Fibroblast of skin of abdomen (primary cell): ENCODE data around the gene SPTBN1.

Experiments
- DNase-seq: peaks from one replicate; pipeline ENCODE4 v3.0.0-alpha.2; 2013

Gene SPTBN1

GRCh38 chr2:54531558-54531957 is 75.4 kb downstream of the SPTBN1 start:
- no peak for DNase-seq

DNA sequence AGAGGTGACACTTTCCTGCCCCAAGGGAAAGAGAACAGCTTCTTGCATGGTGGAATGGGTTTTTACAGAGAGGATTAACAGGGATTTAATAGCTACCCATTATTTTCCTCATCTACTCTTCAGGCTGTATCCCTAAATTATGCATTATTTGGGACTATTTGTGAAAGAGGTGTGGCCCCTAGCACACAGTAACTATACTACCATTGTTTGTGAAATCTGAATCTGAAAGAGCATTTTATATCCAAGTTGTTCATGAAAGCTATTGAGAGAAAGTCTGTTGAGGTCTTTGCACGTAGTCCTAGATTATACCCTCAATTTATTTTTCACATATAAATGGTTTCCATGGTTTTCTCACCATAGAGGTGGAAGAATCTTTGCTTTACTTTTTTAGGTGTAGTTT is 78.1 kb downstream of the SPTBN1 start:
- DNase-seq = no peak

DNA sequence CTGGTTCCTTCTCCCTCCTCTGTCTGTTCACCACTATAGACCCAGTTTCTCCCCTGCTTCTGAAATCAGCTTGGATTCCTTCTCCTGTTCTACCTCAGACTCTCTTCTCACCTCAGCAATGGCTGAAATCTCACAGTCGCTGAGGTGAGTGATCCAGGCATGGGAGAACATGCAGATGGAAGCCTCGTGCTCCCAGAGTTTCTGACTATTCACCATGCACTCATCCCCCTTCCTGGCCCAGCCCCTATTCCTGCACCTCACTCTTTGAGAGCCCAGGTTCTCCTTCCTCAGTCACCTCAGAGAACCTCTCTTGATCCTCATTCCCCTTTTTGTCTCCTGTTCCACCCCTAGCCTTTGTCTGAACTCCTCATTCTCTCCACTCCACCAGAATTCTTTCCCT is 78.5 kb downstream of the SPTBN1 start:
- DNase-seq = no peak

DNA sequence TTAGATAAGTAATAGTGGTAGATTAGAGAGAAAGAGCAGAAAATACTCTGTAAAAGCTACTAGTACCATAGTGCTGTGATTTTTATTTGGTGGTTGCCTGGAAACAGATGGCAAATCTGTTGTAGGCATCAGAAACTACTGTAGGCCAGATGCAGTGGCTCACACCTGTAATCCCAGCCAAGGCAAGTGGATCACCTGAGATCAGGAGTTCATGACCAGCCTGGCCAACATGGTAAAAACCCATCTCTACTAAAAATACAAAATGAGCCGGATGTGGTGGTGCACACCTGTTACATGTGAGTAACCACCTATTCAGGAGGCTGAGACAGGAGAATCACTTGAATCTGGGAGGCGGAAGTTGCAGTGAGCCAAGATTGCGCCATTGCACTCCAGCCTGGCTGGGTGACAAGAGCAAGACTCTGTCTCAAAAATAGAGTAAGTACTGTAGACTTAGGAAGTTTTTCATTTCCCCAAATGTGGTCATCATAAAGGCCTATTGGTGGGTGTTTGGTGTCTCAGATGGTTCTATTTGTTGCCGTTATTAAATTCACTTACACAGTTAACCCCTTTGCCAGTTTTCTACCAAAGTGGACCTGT is 79.6 kb downstream of the SPTBN1 start:
- no peak for DNase-seq

DNA sequence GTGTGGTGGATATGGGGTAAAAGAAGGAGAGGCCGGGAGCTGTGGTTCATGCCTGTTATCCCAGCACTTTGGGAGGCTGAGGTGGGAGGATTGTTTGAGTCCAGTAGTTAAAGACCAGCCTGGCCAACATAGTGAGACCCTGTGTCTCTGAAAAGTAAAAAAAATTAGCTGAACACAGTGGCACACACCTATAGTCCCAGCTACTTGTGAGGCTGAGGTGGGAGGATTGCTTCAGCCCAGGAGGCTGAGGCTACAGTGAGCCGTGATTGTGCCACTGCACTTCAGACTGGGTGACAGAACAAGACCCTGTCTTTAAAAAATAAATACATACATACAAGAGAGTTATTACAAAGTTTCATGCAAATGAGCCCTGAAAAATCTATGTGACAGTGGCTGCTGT is 80.6 kb downstream of the SPTBN1 start:
- DNase-seq = no peak

DNA sequence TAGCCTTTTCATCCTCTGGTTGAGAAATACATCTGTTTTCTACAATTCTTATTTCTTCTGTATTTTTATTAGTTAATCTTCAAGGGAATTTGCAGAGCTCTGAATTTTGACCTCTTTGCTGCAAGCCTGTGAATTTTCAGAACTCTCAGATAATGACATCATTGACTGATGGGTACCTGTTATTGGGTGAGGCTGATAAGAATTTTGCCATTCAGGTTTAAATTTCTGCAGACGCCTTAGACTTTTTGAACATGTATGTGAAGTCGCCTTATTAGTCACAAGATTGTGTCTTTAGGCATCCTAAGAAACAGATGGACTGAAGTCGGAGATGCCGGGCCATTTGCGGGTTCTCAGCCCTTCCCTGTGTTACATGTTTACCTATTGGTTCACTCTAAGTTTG is 82.4 kb downstream of the SPTBN1 start:
- no peak for DNase-seq

DNA sequence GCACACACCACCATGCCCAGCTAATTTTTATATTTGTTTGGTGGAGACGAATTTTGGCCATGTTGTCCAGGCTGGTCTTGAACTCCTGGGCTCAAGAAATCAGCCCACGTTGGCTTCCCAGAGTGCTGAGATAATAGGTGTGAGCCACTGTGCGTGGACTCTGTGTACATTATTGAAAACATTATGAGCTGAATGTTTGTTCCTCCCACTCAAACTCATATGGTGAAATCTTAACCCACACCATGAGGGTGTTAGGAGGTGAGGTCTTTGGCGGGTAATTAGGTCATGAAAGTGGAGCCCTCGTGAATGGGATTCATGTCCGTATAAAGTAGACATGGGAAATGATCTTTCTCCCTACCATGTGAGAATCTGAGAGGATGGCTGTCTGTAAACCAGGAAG is 83.6 kb downstream of the SPTBN1 start:
- no peak for DNase-seq

- no peak for DNase-seq
These were observed 84.1 kb downstream of the SPTBN1 start for GRCh38 chr2:54540194-54540593.

- DNase-seq = no peak
These were observed 85.9 kb downstream of the SPTBN1 start for GRCh38 chr2:54541995-54542394.

- no peak for DNase-seq
These were observed 87.7 kb downstream of the SPTBN1 start for GRCh38 chr2:54543733-54544396.

DNA sequence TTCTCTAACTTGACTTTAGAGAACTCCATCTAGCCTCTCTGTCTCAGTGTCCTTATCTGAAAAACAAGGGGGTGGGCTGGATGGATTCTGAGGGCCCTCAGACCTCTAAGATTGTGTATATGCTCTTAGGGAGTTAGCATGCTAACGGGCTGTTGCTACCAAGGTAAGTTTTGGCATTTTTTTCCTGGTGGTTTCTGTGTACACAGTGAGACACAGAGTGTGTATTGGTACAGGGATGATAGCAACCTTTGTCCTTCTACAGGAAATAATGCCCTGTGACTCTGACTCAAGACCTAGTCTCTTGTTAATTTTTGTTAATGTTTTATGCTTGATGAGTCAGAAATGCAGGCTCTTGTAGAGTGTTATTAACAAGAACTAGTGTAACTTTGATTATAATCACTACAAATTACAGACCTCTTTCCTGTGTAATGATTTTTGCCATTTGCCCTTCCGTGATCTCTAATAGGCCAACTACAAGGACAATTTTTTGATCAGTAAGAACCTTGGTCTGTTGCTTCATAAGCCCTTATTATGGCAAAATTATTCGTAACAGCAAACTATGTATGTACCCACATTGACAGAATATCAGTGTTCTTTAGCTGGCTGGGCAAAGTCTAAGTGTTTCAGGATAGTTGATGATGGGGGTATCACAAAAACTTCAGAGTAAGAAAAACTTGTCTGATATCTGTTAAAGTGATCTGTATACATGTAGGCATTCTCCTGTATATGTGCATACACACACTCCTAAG is 89.7 kb downstream of the SPTBN1 start:
- peak; percentile 28 for DNase-seq

GRCh38 chr2:54546518-54546917 is 90.4 kb downstream of the SPTBN1 start:
- DNase-seq = no peak

DNA sequence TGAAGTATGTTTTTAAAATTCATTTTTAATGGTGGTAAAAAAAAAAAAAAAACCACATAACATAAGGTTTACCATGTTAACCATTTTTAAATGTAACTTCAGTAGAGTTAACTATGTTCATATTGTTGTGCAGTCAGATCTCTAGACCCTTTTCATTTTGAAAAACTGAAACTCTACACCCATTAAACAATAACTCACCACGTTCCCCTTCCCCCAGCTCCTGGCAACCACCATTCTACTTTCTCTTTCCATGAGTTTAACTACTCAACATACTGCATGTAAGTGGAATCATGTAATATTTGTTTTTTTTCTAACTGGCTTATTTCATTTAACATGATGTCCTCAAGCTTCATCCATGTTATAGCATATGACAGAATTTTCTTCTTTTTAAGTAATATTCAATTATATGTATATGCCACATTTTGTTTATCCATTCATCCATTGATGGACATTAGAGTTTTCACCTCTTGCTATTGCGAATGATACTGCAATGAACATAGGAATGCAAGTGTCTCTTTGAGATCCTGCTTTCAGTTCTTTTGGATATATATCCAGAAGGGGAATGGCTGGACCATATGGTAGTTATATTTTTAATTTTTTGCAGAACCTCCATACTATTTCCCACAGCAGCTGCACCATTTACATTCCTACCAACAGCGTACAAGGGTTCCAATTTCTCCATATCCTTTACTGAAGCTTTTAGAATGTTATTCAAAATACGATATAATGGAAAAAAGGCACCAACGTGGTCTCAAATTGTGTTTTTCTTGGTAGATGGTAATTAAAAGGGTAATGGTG is 91.0 kb downstream of the SPTBN1 start:
- DNase-seq = no peak

DNA sequence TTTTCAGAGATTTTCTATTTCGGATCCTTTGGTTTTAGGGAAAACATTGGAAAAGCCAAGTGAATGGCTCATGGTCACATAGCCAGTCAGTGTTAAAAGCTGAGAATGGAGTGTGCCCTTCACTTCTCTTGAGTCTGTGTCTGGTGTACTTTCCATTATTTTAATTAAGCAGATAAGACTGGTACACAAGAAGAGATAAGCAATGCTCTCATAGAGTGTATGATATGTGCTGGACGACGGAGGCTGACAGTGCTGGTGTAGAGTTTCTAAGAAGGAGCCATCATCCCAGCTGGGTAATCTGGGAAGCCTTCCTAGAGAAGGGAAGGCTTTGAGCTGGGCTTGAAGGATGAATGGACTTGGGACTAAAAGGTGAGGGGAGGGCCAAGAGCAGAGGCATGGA is 93.3 kb downstream of the SPTBN1 start:
- DNase-seq = no peak

DNA sequence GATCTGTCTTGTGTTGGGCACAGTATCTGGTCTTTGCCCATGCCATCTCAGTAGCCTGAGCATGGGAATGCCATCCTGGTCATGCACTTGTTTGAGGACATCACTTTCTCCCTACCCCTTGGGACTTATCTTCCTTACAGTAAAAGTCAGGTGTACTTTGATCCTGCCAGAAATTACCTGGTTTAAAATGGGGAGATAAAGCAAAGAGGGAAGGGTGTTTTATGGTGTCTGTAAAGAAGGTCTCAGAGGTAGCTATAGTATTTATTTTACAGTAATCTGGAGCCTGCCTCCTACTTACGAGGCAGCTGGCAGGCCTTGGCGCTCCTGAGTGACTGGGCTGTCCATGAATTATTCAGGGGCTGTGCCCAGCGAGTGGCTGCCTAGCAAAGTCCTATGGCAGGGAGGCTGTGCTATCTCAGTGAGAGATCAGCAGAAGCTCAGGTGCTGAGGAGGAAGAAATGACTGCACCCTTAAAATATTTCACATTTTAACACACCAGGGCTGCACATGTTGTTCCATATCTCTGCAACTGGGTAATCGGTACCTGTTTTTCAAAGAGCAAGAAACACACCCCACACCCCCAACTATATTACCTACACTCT is 93.9 kb downstream of the SPTBN1 start:
- DNase-seq = no peak

- DNase-seq = no peak
These were observed 94.4 kb downstream of the SPTBN1 start for GRCh38 chr2:54550547-54550946.

GRCh38 chr2:54551123-54551756 is 95.1 kb downstream of the SPTBN1 start:
- DNase-seq = no peak

DNA sequence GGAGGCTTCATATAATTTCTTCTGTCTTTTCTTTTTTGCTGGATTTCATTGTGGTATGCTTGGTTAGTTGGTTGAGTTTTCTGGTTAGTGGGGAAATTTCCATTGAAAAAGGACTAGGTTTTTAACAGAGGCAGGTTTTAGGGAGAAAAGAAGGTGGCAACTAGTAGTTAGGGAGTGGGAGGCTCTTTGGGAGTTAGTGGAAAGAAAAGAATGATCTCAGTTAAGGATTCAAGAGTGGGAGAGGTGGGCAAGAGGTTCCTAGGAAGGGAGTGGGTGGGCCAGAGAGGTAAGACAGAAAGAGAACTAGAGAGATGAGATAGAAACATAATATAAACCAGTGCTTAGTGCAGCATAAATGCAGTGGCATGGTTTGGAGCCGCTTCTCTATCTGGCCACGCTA is 96.9 kb downstream of the SPTBN1 start:
- no peak for DNase-seq

DNA sequence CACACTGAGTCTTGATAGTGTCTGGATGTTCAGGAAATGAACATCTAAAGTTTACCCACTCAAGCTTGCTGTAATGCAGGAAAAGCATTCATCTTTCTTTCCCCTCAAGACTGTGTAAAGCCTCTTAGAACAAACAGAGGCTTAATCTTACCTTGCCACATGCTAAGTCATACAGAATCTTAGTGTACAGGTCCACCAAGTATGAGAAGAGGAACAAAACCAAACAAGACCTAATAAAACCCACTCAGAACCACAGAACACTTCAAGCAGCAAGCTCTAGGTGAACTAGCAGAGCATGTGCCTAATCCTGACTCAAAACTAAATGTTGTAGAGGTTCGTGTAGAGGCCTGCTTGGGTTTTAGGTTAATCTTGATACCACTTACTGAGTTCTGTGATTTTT is 97.6 kb downstream of the SPTBN1 start:
- DNase-seq = no peak

GRCh38 chr2:54555318-54555837 is 99.3 kb downstream of the SPTBN1 start:
- DNase-seq = no peak

DNA sequence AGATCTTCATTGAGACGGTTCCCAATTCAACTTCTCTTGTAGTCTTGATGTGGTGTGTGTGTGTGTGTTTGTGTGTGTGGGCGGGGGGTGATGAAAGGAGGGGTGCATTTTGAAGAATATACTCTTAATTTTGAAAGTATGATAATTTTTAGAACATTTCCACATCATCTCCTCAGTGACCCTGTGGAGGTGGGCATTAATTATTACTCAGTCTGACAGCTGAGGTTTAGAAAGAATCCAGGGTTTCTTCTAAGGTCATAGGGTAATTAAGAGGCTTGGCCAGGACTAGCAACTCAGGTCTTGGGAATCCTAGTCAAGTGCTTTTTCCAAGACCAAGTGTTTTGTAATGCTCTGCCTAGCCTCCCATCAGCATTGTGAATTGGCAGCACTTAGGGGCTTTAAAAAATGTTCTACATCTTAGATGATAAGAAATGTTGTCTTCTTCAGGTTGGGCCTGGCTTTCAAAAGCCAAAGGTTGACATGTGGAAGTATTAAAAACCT is 100.5 kb downstream of the SPTBN1 start:
- DNase-seq = peak; percentile 76

DNA sequence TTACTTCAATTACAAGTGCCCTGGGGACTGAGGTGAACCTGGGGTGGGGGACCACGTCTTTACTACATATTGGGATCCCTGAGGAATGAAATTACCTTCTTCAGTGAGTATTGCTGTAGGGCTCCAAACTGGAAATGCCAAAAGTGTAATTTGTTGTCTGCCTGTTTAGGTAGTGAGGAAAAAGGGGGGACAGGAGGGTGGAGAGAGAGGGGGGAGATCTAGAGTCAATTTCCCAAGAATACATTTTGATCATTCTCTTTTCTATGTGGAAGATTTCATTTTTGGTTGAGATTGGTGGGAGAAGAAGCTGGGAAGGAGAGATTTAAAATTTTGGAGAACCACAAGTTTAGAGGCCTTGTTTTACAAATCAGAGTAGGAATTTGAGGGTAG is 101.1 kb downstream of the SPTBN1 start:
- DNase-seq = no peak
